ENCODE results near the gene MITF.

The MITF gene, protein sequence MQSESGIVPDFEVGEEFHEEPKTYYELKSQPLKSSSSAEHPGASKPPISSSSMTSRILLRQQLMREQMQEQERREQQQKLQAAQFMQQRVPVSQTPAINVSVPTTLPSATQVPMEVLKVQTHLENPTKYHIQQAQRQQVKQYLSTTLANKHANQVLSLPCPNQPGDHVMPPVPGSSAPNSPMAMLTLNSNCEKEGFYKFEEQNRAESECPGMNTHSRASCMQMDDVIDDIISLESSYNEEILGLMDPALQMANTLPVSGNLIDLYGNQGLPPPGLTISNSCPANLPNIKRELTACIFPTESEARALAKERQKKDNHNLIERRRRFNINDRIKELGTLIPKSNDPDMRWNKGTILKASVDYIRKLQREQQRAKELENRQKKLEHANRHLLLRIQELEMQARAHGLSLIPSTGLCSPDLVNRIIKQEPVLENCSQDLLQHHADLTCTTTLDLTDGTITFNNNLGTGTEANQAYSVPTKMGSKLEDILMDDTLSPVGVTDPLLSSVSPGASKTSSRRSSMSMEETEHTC

DNA sequence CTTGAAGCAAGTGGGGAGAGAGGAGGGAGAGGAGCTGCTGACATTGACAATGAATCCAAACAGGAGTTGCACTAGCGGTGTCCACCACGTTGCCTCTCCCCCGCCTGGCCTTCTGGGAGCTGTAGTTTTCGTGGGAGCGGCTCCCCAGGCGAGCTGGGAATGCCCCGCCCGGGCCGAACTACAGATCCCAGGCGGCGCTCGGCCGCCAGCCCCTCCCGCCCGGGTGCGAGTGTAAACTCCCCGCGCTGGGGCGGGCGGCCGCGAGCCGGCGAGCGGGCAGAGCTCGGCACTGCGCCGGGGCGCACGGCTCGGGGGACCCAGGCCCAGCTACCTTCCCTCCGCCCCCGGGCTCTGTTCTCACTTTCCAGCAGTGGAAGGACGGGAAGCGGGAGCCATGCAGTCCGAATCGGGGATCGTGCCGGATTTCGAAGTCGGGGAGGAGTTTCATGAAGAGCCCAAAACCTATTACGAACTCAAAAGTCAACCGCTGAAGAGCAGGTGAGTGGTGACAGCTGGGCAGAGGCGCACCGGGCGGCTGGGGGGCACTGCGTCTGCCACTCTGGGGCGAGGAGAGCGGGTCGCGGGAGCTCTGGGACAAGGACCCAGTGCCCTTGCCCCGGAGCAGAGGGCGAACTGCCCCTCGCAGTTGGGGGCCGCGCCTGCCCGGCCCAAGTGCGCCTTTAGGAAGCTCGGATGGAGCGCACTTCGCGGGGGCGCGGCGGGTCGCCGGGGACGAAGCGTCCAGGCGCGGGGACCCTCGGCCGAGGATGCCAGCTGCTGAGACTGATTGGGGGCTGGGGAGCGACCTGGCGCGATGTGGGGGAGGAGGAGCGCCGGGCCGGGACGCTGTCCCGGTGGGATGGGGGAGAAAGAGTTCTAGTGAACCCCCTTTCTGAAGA lies at the start of gene MITF:
MITF (plus strand) TSS at position 261 of the 899 bp plus-strand sequence; CDS start at position 395, 134 bp downstream.
- in situ Hi-C loops (cut with HindIII; ENCODE audit: low sequenced_read_pairs), result no loop called here
- peak; percentile 73 for DNase-seq (ENCODE audit: low read depth)
- TF ChIP-seq CTCF (IDR thresholded peaks at IDR 0.05; ENCODE audit: low read depth, low read length, missing control alignments), result no peak
- peak within 1 kb of the TSS; percentile 86 for H3K4me3 ChIP-seq (ENCODE audit: low read depth, low read length)

- in situ Hi-C loops (cut with HindIII; ENCODE audit: low sequenced_read_pairs), result loop anchor here (25.0 kb wide), 1 partner anchor 530 kb away; no protein-coding TSS in a partner anchor
- TF ChIP-seq CTCF (IDR thresholded peaks at IDR 0.05; ENCODE audit: low read depth, low read length, missing control alignments), result no peak
- DNase-seq (ENCODE audit: low read depth), result no peak
- no peak overlapping the region for H3K4me3 ChIP-seq (ENCODE audit: low read depth, low read length)
These were observed 47.4 kb upstream of the MITF start for GRCh38 chr3:69691860-69692259.

DNA sequence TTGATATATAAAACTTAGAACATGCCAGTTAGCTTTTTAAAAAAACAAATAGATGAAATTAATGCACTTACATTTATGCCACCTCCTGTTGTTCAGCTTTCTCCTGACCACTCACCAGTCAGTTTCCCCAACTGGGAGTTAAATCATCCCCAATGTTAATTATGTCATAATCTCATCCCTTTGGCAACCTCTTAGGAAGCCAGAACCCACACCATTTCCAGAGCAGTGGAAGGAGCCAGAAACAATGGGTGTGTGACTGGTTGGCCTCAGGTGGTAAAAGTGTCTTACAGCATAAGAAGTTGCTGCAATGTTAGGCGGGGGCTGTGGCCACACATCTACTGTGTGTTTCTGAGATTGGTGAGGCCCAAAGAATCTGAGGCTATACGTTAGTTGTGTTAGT lies 46.5 kb upstream of the MITF start:
- DNase-seq (ENCODE audit: low read depth), result no peak
- no peak overlapping the region for H3K4me3 ChIP-seq (ENCODE audit: low read depth, low read length)
- in situ Hi-C loops (cut with HindIII; ENCODE audit: low sequenced_read_pairs), result loop anchor here (25.0 kb wide), 1 partner anchor 530 kb away; no protein-coding TSS in a partner anchor
- no peak for TF ChIP-seq CTCF (IDR thresholded peaks at IDR 0.05; ENCODE audit: low read depth, low read length, missing control alignments)

GRCh38 chr3:69695443-69695842 lies 43.8 kb upstream of the MITF start:
- in situ Hi-C loops (cut with HindIII; ENCODE audit: low sequenced_read_pairs), result loop anchor here (25.0 kb wide), 1 partner anchor 533 kb away; no protein-coding TSS in a partner anchor
- no peak for DNase-seq (ENCODE audit: low read depth)

GRCh38 chr3:69695933-69696332 lies 43.3 kb upstream of the MITF start:
- no peak for TF ChIP-seq CTCF (IDR thresholded peaks at IDR 0.05; ENCODE audit: low read depth, low read length, missing control alignments)
- in situ Hi-C loops (cut with HindIII; ENCODE audit: low sequenced_read_pairs), result loop anchor here (25.0 kb wide), 1 partner anchor 534 kb away; no protein-coding TSS in a partner anchor
- no peak overlapping the region for H3K4me3 ChIP-seq (ENCODE audit: low read depth, low read length)
- no peak for DNase-seq (ENCODE audit: low read depth)

More at GRCh38 chr3:69695443-69695842, 43.8 kb upstream of the MITF start:
- no peak overlapping the region for H3K4me3 ChIP-seq (ENCODE audit: low read depth, low read length)
- TF ChIP-seq CTCF (IDR thresholded peaks at IDR 0.05; ENCODE audit: low read depth, low read length, missing control alignments), result no peak

- H3K4me3 ChIP-seq (ENCODE audit: low read depth, low read length), result no peak overlapping the region
- DNase-seq (ENCODE audit: low read depth), result no peak
- in situ Hi-C loops (cut with HindIII; ENCODE audit: low sequenced_read_pairs), result loop anchor here (25.0 kb wide), 1 partner anchor 534 kb away; no protein-coding TSS in a partner anchor
- TF ChIP-seq CTCF (IDR thresholded peaks at IDR 0.05; ENCODE audit: low read depth, low read length, missing control alignments), result no peak
These were observed 42.9 kb upstream of the MITF start for GRCh38 chr3:69696367-69696766.
